Measurements from ENCODE around the gene APPL2. TPM values are rescaled to one million over a fixed set of nuclear protein-coding genes. Genes with fewer than 3 reads are reported as not detected.
A peak's percentile ranks its signal among the peaks of the same experiment; 100 is the strongest.

APPL2 gene
- total RNA-seq, 1 donor: 46.3 TPM

DNA sequence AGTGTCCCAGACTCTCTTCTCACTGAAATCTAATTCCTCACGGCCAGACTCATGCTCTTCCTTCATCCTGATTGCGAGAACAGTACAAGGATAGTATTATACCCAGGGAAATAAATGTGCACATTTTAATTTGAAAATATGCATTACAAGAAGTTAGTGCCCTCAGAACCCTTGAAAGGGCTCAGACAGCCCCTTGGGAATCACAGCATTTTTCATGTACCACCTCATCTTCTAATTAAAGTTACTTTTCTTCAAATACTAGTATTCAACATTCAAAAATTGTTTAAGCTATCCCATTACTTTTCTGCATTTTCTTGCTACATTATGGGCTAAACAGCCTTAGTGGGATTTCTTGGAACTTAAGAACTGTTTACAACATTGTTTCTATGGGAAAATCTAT lies 1.7 kb upstream of the APPL2 start:
- Histone ChIP-seq H3K27me3 (ENCODE audit: insufficient read depth, low read length) (no peaks in the 10 kb centered on the region), H3K4me3 (ENCODE audit: low read length) (no peak overlapping the region), H3K4me1 (ENCODE audit: insufficient read depth, low read length) (peaks cover 35% of the 10 kb centered on the region), H3K9me3 (ENCODE audit: low read depth, low read length) (no peaks in the 10 kb centered on the region)

DNA sequence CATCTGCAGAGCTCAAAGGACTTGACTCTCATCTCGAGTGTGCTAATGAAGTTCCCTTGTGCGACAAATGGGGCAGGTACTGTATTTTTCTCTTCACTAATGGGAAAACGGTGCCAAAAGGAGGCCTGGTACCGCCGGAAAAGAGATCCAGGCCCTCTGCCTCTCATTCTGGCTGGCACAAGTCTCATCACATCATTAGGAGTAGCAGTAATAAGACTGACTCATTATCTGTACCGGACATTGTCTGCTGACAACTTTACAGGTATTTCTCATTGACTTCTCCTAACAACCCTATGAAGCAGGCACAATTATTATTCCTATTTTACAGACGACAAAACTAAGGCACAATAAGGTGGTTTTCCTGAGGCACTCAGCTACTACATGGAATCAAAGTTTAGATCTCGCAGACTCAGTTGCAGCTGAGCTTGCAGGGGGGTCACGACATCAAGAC lies 668 bp downstream of the APPL2 start:
- H3K27me3 ChIP-seq (ENCODE audit: insufficient read depth, low read length): no peaks in the 10 kb centered on the region
- peak overlapping the region; percentile 70 for H3K4me3 ChIP-seq (ENCODE audit: low read length)
- no peaks in the 10 kb centered on the region for H3K9me3 ChIP-seq (ENCODE audit: low read depth, low read length)
- peaks cover 33% of the 10 kb centered on the region for H3K4me1 ChIP-seq (ENCODE audit: insufficient read depth, low read length)

GRCh38 chr12:105234197-105234596 lies 1.8 kb downstream of the APPL2 start:
- H3K27me3 ChIP-seq (ENCODE audit: insufficient read depth, low read length): no peaks in the 10 kb centered on the region
- peaks cover 33% of the 10 kb centered on the region for H3K4me1 ChIP-seq (ENCODE audit: insufficient read depth, low read length)
- no peaks in the 10 kb centered on the region for H3K9me3 ChIP-seq (ENCODE audit: low read depth, low read length)
- H3K4me3 ChIP-seq (ENCODE audit: low read length): no peak overlapping the region

GRCh38 chr12:105233041-105233905 lies 2.7 kb downstream of the APPL2 start:
- H3K27me3 ChIP-seq (ENCODE audit: insufficient read depth, low read length): no peaks in the 10 kb centered on the region
- no peak overlapping the region for H3K4me3 ChIP-seq (ENCODE audit: low read length)
- H3K9me3 ChIP-seq (ENCODE audit: low read depth, low read length): no peaks in the 10 kb centered on the region
- H3K4me1 ChIP-seq (ENCODE audit: insufficient read depth, low read length): peaks cover 33% of the 10 kb centered on the region

DNA sequence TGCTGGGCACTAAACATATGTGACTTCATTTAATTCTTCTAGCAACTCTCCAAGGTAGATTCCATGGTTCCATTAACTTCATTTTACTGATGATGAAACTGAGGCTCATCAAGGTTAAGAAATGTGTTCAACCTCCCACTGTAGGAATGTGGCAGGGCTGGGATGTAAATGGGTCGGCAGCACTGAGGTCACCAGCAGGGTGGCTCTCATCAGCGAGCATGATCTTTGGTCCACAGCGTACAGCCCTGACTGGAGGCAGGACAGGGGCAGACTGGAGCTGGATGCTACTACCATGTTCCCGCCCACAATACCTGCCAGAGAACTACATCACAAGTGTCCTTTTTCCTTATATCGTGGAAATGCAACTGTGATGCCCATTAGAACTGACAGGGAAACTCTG lies 4.6 kb downstream of the APPL2 start:
- Histone ChIP-seq H3K4me1 (ENCODE audit: insufficient read depth, low read length) (peaks cover 33% of the 10 kb centered on the region), H3K4me3 (ENCODE audit: low read length) (no peak overlapping the region), H3K9me3 (ENCODE audit: low read depth, low read length) (no peaks in the 10 kb centered on the region), H3K27me3 (ENCODE audit: insufficient read depth, low read length) (no peaks in the 10 kb centered on the region)

GRCh38 chr12:105229371-105229770 lies 6.6 kb downstream of the APPL2 start:
- Histone ChIP-seq H3K4me3 (ENCODE audit: low read length) (no peak overlapping the region), H3K9me3 (ENCODE audit: low read depth, low read length) (no peaks in the 10 kb centered on the region), H3K4me1 (ENCODE audit: insufficient read depth, low read length) (peaks cover 32% of the 10 kb centered on the region), H3K27me3 (ENCODE audit: insufficient read depth, low read length) (no peaks in the 10 kb centered on the region)

DNA sequence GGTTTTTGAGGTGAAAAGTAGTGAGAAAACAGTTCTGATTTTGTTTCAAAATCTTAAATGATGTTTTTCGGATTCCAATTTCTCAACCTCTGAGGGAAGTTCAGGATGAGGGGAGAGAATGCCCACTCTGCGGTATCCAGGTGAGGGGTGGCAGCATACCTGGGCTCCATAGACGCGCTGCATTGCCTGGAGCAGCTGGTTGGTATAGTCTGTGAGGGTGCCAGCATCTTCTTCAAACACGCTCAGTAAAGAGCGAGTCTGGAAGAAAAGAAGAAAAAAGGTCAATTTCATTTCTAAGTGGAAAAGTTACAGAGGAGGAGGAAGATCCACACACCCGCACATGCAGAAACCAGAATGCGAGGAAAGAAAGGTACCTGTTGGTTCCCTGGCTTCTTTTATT lies 7.0 kb downstream of the APPL2 start:
- Histone ChIP-seq H3K27me3 (ENCODE audit: insufficient read depth, low read length) (no peaks in the 10 kb centered on the region), H3K4me1 (ENCODE audit: insufficient read depth, low read length) (peaks cover 31% of the 10 kb centered on the region), H3K9me3 (ENCODE audit: low read depth, low read length) (no peaks in the 10 kb centered on the region), H3K4me3 (ENCODE audit: low read length) (no peak overlapping the region)

DNA sequence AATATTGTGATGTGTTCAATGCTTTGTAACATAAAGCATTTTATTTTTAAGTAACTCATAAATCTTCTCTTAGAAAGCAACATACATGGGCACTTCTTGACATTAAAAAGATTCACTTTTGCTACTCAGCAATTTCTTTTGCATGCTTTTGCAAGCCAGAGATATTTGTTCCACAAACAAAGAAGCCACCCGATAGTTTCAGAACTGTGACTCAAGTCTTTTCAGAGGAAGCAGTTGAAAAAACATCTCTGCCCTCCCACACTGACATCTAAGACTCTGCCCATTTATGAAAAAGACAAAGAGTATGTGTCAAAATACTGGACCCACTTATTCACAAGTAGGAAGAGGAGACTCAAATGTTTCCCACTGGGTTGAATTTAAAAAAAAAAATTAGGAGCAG lies 7.5 kb downstream of the APPL2 start:
- Histone ChIP-seq H3K9me3 (ENCODE audit: low read depth, low read length) (no peaks in the 10 kb centered on the region), H3K27me3 (ENCODE audit: insufficient read depth, low read length) (no peaks in the 10 kb centered on the region), H3K4me1 (ENCODE audit: insufficient read depth, low read length) (peaks cover 34% of the 10 kb centered on the region), H3K4me3 (ENCODE audit: low read length) (no peak overlapping the region)

DNA sequence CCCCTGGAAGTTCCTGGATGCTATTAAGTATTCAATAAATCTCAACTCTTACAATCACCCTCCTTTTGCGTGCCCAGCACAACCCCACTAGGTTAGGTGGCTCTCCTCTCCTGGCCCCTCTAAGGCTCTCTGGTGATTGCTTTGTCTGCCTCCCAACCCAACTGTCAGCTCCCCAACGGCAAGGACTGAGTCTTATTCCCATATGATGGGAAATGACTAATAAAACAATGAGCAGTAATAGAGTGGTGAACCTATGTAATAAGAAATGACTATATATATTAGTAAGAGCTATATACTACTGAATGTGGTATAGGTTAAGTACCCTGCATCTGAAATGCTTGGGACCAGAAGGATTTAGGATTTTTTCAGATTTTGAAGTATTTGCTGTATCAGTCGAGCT lies 8.1 kb downstream of the APPL2 start:
- no peak overlapping the region for H3K4me3 ChIP-seq (ENCODE audit: low read length)
- no peaks in the 10 kb centered on the region for H3K9me3 ChIP-seq (ENCODE audit: low read depth, low read length)
- no peaks in the 10 kb centered on the region for H3K27me3 ChIP-seq (ENCODE audit: insufficient read depth, low read length)
- peaks cover 36% of the 10 kb centered on the region for H3K4me1 ChIP-seq (ENCODE audit: insufficient read depth, low read length)

GRCh38 chr12:105226219-105226618 lies 9.8 kb downstream of the APPL2 start:
- H3K9me3 ChIP-seq (ENCODE audit: low read depth, low read length): no peaks in the 10 kb centered on the region
- H3K4me3 ChIP-seq (ENCODE audit: low read length): no peak overlapping the region
- peaks cover 33% of the 10 kb centered on the region for H3K4me1 ChIP-seq (ENCODE audit: insufficient read depth, low read length)
- H3K27me3 ChIP-seq (ENCODE audit: insufficient read depth, low read length): no peaks in the 10 kb centered on the region

DNA sequence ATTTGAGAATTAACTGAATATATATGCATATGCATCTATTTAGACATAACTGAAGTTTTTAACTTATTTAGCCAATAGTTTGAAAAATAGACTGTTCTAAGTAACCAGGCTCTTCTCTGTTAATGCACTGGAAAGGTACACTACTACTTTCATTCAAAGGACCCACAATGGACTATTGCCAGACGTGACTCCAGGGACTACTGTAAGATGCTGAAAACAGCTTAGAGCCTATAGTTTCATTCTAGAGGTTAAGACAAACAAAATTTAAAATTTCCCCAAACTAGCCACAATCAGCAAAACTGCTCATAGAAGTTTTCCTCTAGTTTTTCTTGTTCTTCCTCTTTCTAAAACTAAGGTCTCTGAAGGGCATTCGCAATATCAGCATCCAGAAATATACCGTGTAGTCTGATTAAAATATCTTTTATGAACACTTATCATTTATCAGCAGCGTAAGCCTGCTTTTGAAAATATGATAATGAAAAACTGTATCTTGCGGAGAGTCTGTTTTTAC lies 10.4 kb downstream of the APPL2 start:
- H3K4me3 ChIP-seq (ENCODE audit: low read length): no peak overlapping the region
- H3K9me3 ChIP-seq (ENCODE audit: low read depth, low read length): no peaks in the 10 kb centered on the region
- H3K27me3 ChIP-seq (ENCODE audit: insufficient read depth, low read length): no peaks in the 10 kb centered on the region
- H3K4me1 ChIP-seq (ENCODE audit: insufficient read depth, low read length): peaks cover 33% of the 10 kb centered on the region

GRCh38 chr12:105224399-105224798 lies 11.6 kb downstream of the APPL2 start:
- Histone ChIP-seq H3K4me1 (ENCODE audit: insufficient read depth, low read length) (peaks cover 33% of the 10 kb centered on the region), H3K4me3 (ENCODE audit: low read length) (no peak overlapping the region), H3K27me3 (ENCODE audit: insufficient read depth, low read length) (no peaks in the 10 kb centered on the region), H3K9me3 (ENCODE audit: low read depth, low read length) (no peaks in the 10 kb centered on the region)

GRCh38 chr12:105223884-105224283 lies 12.1 kb downstream of the APPL2 start:
- Histone ChIP-seq H3K9me3 (ENCODE audit: low read depth, low read length) (no peaks in the 10 kb centered on the region), H3K27me3 (ENCODE audit: insufficient read depth, low read length) (no peaks in the 10 kb centered on the region), H3K4me1 (ENCODE audit: insufficient read depth, low read length) (peaks cover 33% of the 10 kb centered on the region), H3K4me3 (ENCODE audit: low read length) (no peak overlapping the region)

GRCh38 chr12:105223352-105223845 lies 12.6 kb downstream of the APPL2 start:
- Histone ChIP-seq H3K27me3 (ENCODE audit: insufficient read depth, low read length) (no peaks in the 10 kb centered on the region), H3K4me1 (ENCODE audit: insufficient read depth, low read length) (peaks cover 33% of the 10 kb centered on the region), H3K4me3 (ENCODE audit: low read length) (no peak overlapping the region), H3K9me3 (ENCODE audit: low read depth, low read length) (no peaks in the 10 kb centered on the region)

- Histone ChIP-seq H3K27me3 (ENCODE audit: insufficient read depth, low read length) (no peaks in the 10 kb centered on the region), H3K9me3 (ENCODE audit: low read depth, low read length) (no peaks in the 10 kb centered on the region), H3K4me1 (ENCODE audit: insufficient read depth, low read length) (peaks cover 33% of the 10 kb centered on the region), H3K4me3 (ENCODE audit: low read length) (no peak overlapping the region)
Observed at GRCh38 chr12:105222726-105223351, 13.1 kb downstream of the APPL2 start.

All from mononuclear cell (primary cell).